IMR-90 (cell line): ENCODE data around the gene ATF6B. TPM values are rescaled to one million over a fixed set of nuclear protein-coding genes. Genes with fewer than 3 reads are reported as not detected.
A peak's percentile ranks its signal among the peaks of the same experiment; 100 is the strongest.

ENCODE experiments used
- ATAC-seq: fragments of 200-7000 bp; cut with Tn5 transposase; 2 replicates; pipeline ENCODE4 v1.9.1; 2020; ENCODE audit warnings: low read depth, mild to moderate bottlenecking, moderate library complexity
- BruUV-seq: library from RNA; stranded (reverse); fragments of 400-500 nt; replicated peaks from 2 replicates; lab custom pipeline; 2021; lab: Mats Ljungman, UMichigan
- CTCF ChIA-PET: fragments of 300-600 bp; formaldehyde crosslinking; extraction: SDS; loops from one replicate; lab custom pipeline; 2021; ENCODE audit warnings: antibody characterized with exemption; lab: Yijun Ruan, JAX
- POLR2A ChIA-PET: fragments of 300-600 bp; sonication (Branson Sonifier 250); formaldehyde crosslinking; loops from one replicate; lab custom pipeline; 2022; ENCODE audit warnings: antibody characterized with exemption; ENCODE audit not compliant: unreplicated experiment; lab: Charles Lee
- DNase-seq: peaks from one replicate; pipeline ENCODE4 v3.0.0; 2013
- H2AFZ ChIP-seq: replicated peaks from 2 replicates; pipeline ENCODE3; 2013; ENCODE audit warnings: low read length, mild to moderate bottlenecking; ENCODE audit not compliant: poor library complexity
- H2AK5ac ChIP-seq: 2 replicates; pipeline ENCODE4 v1.6.1; 2013; ENCODE audit warnings: low read depth, low read length, inconsistent platforms
- H2AK9ac ChIP-seq: replicated peaks from 2 replicates; pipeline ENCODE3; 2013; ENCODE audit warnings: mild to moderate bottlenecking, low read depth, low read length, moderate library complexity; ENCODE audit not compliant: poor library complexity
- H2BK120ac ChIP-seq: 2 replicates; pipeline ENCODE4 v1.6.1; 2013; ENCODE audit warnings: low read depth, low read length, inconsistent platforms
- H2BK15ac ChIP-seq: 3 replicates; pipeline ENCODE4 v1.6.1; 2013; ENCODE audit warnings: low read depth, low read length, inconsistent platforms
- H2BK20ac ChIP-seq: 2 replicates; pipeline ENCODE4 v1.6.1; 2013; ENCODE audit warnings: low read depth, mild to moderate bottlenecking, inconsistent platforms, low read length, moderate library complexity
- H2BK5ac ChIP-seq: 2 replicates; pipeline ENCODE4 v1.6.1; 2013; ENCODE audit warnings: mild to moderate bottlenecking, low read depth, low read length, inconsistent platforms; ENCODE audit not compliant: poor library complexity, severe bottlenecking
- H3K14ac ChIP-seq: replicated peaks from 2 replicates; pipeline ENCODE4 v1.6.1; 2013; ENCODE audit warnings: low read depth, low read length, inconsistent platforms
- H3K18ac ChIP-seq: 2 replicates; pipeline ENCODE4 v1.6.1; 2013; ENCODE audit warnings: low read depth, low read length, control low read depth
- H3K23ac ChIP-seq: 2 replicates; pipeline ENCODE4 v1.6.1; 2013; ENCODE audit warnings: low read depth, low read length, inconsistent platforms
- H3K27ac ChIP-seq: 2 replicates; pipeline ENCODE4 v1.5.1; 2013; ENCODE audit warnings: mild to moderate bottlenecking, control low read depth, low read length; ENCODE audit not compliant: insufficient read depth
- H3K27me3 ChIP-seq: 2 replicates; pipeline ENCODE4 v1.6.1; 2013; ENCODE audit warnings: low read length; ENCODE audit not compliant: control insufficient read depth, insufficient read depth
- H3K36me3 ChIP-seq: 2 replicates; pipeline ENCODE4 v1.6.1; 2013; ENCODE audit warnings: low read length, mixed read lengths; ENCODE audit not compliant: control insufficient read depth, insufficient read depth
- H3K4ac ChIP-seq: 2 replicates; pipeline ENCODE4 v1.6.1; 2013; ENCODE audit warnings: low read depth, low read length, inconsistent platforms
- H3K4me1 ChIP-seq: 2 replicates; pipeline ENCODE4 v1.6.1; 2013; ENCODE audit warnings: low read length, mixed read lengths; ENCODE audit not compliant: control insufficient read depth, insufficient read depth
- H3K4me2 ChIP-seq: 2 replicates; pipeline ENCODE4 v1.6.1; 2013; ENCODE audit warnings: low read depth, mild to moderate bottlenecking, control low read depth, low read length, moderate library complexity
- H3K4me3 ChIP-seq: 2 replicates; pipeline ENCODE4 v1.5.1; 2013; ENCODE audit warnings: low read depth, mild to moderate bottlenecking, control low read depth, low read length, moderate library complexity; ENCODE audit not compliant: insufficient read depth
- H3K56ac ChIP-seq: 2 replicates; pipeline ENCODE4 v1.6.1; 2013; ENCODE audit warnings: low read length, inconsistent platforms; ENCODE audit not compliant: insufficient read depth; ENCODE audit errors: extremely low read depth
- H3K79me1 ChIP-seq, 2 experiments: 2 replicates each; pipeline ENCODE4 v1.6.1; 2013; ENCODE audit warnings: low read length in 2 of 2, inconsistent platforms in 1 of 2, low read depth in 1 of 2
- H3K9ac ChIP-seq: 2 replicates; pipeline ENCODE4 v1.6.1; 2013; ENCODE audit warnings: low read depth, low read length, control low read depth
- H3K9me1 ChIP-seq: 2 replicates; pipeline ENCODE4 v1.6.1; 2013; ENCODE audit warnings: low read length, inconsistent platforms; ENCODE audit not compliant: insufficient read depth
- H3K9me3 ChIP-seq: 2 replicates; pipeline ENCODE4 v1.6.1; 2013; ENCODE audit warnings: low read length; ENCODE audit not compliant: control insufficient read depth, insufficient read depth
- H4K20me1 ChIP-seq: 2 replicates; pipeline ENCODE4 v1.6.1; 2013; ENCODE audit warnings: low read length, inconsistent platforms; ENCODE audit not compliant: insufficient read depth
- H4K5ac ChIP-seq: 2 replicates; pipeline ENCODE4 v1.6.1; 2013; ENCODE audit warnings: mild to moderate bottlenecking, low read depth, low read length, control low read depth
- H4K8ac ChIP-seq, 2 experiments: 2 replicates each; pipeline ENCODE4 v1.6.1; 2013; ENCODE audit warnings: low read depth in 2 of 2, low read length in 2 of 2, control low read depth in 1 of 2, inconsistent platforms in 1 of 2
- H4K91ac ChIP-seq: 2 replicates; pipeline ENCODE4 v1.6.1; 2013; ENCODE audit warnings: low read depth, low read length, inconsistent platforms; ENCODE audit not compliant: insufficient read depth
- BHLHE40 ChIP-seq: fragments of 150-350 bp; IDR thresholded peaks from 2 replicates; pipeline ENCODE4 v1.6.1; 2016; ENCODE audit warnings: mild to moderate bottlenecking, low read depth, low read length
- CEBPB ChIP-seq: IDR thresholded peaks from 2 replicates; pipeline ENCODE4 v1.6.1; 2012; ENCODE audit warnings: low read depth, low read length, improper control_type of control experiment
- CHD1 ChIP-seq: IDR thresholded peaks from 2 replicates; pipeline ENCODE4 v1.6.1; 2012; ENCODE audit warnings: low read depth, low read length, improper control_type of control experiment
- CTCF ChIP-seq: conservative IDR thresholded peaks from 2 replicates; pipeline ENCODE4 v1.5.1; 2012; ENCODE audit warnings: mild to moderate bottlenecking, low read depth, low read length, improper control_type of control experiment
- FOS ChIP-seq: fragments of 150-350 bp; IDR thresholded peaks from 2 replicates; pipeline ENCODE4 v1.6.1; 2016; ENCODE audit warnings: low read depth, low read length
- MAFK ChIP-seq: IDR thresholded peaks from 2 replicates; pipeline ENCODE4 v1.6.1; 2012; ENCODE audit warnings: low read depth, low read length, improper control_type of control experiment
- MAZ ChIP-seq: IDR thresholded peaks from 2 replicates; pipeline ENCODE4 v1.6.1; 2012; ENCODE audit warnings: low read depth, mild to moderate bottlenecking, low read length, improper control_type of control experiment, moderate library complexity, borderline replicate concordance
- MXI1 ChIP-seq: IDR thresholded peaks from 2 replicates; pipeline ENCODE4 v1.6.1; 2012; ENCODE audit warnings: low read depth, mild to moderate bottlenecking, low read length, moderate library complexity, borderline replicate concordance
- NFE2L2 ChIP-seq: fragments of 150-350 bp; IDR thresholded peaks from 2 replicates; pipeline ENCODE4 v1.6.1; 2016; ENCODE audit warnings: low read depth, mild to moderate bottlenecking, low read length
- POLR2A ChIP-seq: IDR thresholded peaks from 2 replicates; pipeline ENCODE4 v1.6.1; 2012; ENCODE audit warnings: mild to moderate bottlenecking, low read depth, low read length
- RAD21 ChIP-seq: IDR thresholded peaks from 2 replicates; pipeline ENCODE4 v1.6.1; 2012; ENCODE audit warnings: low read length, improper control_type of control experiment
- RCOR1 ChIP-seq: IDR thresholded peaks from 2 replicates; pipeline ENCODE4 v1.6.1; 2012; ENCODE audit warnings: mild to moderate bottlenecking, low read length, improper control_type of control experiment; ENCODE audit not compliant: insufficient replicate concordance
- RFX5 ChIP-seq: IDR thresholded peaks from 2 replicates; pipeline ENCODE4 v1.8.0; 2012; ENCODE audit warnings: low read depth, mild to moderate bottlenecking, low read length, moderate library complexity
- SMC3 ChIP-seq: fragments of 150-350 bp; IDR thresholded peaks from 2 replicates; pipeline ENCODE4 v1.6.1; 2016; ENCODE audit warnings: low read depth, mild to moderate bottlenecking, antibody characterized with exemption, low read length, moderate library complexity
- USF2 ChIP-seq: fragments of 150-350 bp; IDR thresholded peaks from 2 replicates; pipeline ENCODE4 v1.6.1; 2017; ENCODE audit warnings: mild to moderate bottlenecking, antibody characterized with exemption, low read length, low read depth
- WGBS, 2 experiments: methylation state at CpG; one replicate each; pipeline versions ENCODE4 v1.1.5 to v1.1.7; 2013; ENCODE audit warnings: missing lambda C conversion rate in 2 of 2; ENCODE audit not compliant: insufficient read length in 1 of 2; ENCODE audit errors: extremely low coverage in 2 of 2; 5-methylcytosine and 5-hydroxymethylcytosine counted together
- dilution Hi-C: fragments of 300-500 bp; cut with HindIII; formaldehyde crosslinking; loops from one replicate; pipeline ENCODE4 v1.14.3; 2018; ENCODE audit warnings: low sequenced_read_pairs; ENCODE audit not compliant: unreplicated experiment
- in situ Hi-C: fragments of 300-500 bp; cut with MboI; formaldehyde crosslinking; loops from 3 replicates; pipeline ENCODE4 v1.14.3; 2019; ENCODE audit warnings: low sequenced_read_pairs, inconsistent platforms, mixed read lengths
- intact Hi-C: fragments of 100-400 bp; cut with micrococcal nuclease; formaldehyde crosslinking; loops from 2 replicates; pipeline ENCODE4 v1.10.0; 2022
- polyA plus RNA-seq, 3 experiments: library from polyadenylated mRNA; depleted of rRNA; stranded (reverse); fragments of >200 nt; gene quantifications; 2 replicates each; pipeline ENCODE4 v1.2.3, GENCODE V29; 2012; ENCODE audit warnings: low replicate concordance in 1 of 3
- total RNA-seq: library from RNA; depleted of rRNA; stranded (reverse); fragments of >200 nt; gene quantifications from 2 replicates; pipeline ENCODE4 v1.2.3, GENCODE V29; 2012
- TF ChIP-seq, protein P1 (sequence below): fragments of 150-350 bp; IDR thresholded peaks from 2 replicates; pipeline ENCODE4 v1.6.1; 2016; ENCODE audit warnings: low read depth, mild to moderate bottlenecking, low read length, moderate library complexity, borderline replicate concordance

The ATF6B gene
- total and polyA plus RNA-seq, 2 of the 4 experiments (the other 2 are of a cell fraction): 7.9 to 69.6 TPM

- Histone ChIP-seq H3K23ac (no peak overlapping the region), H2BK120ac (no peak overlapping the region), H4K5ac (no peak overlapping the region), H3K9me3 (no peaks in the 10 kb centered on the region), H3K4me2 (no peak overlapping the region), H3K4ac (no peak overlapping the region), H2BK5ac (no peak overlapping the region), H3K27me3 (peaks cover 56% of the 10 kb centered on the region), H4K91ac (no peak overlapping the region; the same call in 1 of the 2 replicates), H2BK15ac (no peak overlapping the region), H3K27ac (no peak overlapping the region), H3K14ac (no peak overlapping the region), H3K79me1 (no peaks in the 10 kb centered on the region), H2AK9ac (no peak overlapping the region), H2BK20ac (no peak overlapping the region), H4K20me1 (peaks cover 7% of the 10 kb centered on the region), H2AFZ (no peak overlapping the region), H3K9ac (no peak overlapping the region), H3K56ac (no peak overlapping the region), H3K4me3 (no peak overlapping the region), H2AK5ac (peak overlapping the region; percentile 65), H3K18ac (no peak overlapping the region; the same call in 1 of the 2 replicates), H3K4me1 (peaks cover 22% of the 10 kb centered on the region), H3K36me3 (no peaks in the 10 kb centered on the region), H4K8ac (no peak overlapping the region), H3K9me1 (peaks cover 14% of the 10 kb centered on the region)
- intact Hi-C loops (no loop called here), in situ Hi-C loops (no loop called here), dilution Hi-C loops (no loop called here)
- no TSS peak for BruUV-seq
- CTCF ChIA-PET: no interaction called here
- TF ChIP-seq CTCF: no peak
- no peak for TF ChIP-seq CEBPB
- no peak for TF ChIP-seq RAD21
- TF ChIP-seq MXI1: no peak
- no peak for TF ChIP-seq NFE2L2
- TF ChIP-seq CHD1: no peak
- TF ChIP-seq MAZ: no peak
- TF ChIP-seq BHLHE40: no peak
- TF ChIP-seq RCOR1: no peak
- no peak for TF ChIP-seq POLR2A
- no peak for TF ChIP-seq MAFK
- TF ChIP-seq USF2: no peak
- TF ChIP-seq, protein P1, sequence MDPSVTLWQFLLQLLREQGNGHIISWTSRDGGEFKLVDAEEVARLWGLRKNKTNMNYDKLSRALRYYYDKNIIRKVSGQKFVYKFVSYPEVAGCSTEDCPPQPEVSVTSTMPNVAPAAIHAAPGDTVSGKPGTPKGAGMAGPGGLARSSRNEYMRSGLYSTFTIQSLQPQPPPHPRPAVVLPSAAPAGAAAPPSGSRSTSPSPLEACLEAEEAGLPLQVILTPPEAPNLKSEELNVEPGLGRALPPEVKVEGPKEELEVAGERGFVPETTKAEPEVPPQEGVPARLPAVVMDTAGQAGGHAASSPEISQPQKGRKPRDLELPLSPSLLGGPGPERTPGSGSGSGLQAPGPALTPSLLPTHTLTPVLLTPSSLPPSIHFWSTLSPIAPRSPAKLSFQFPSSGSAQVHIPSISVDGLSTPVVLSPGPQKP: no peak
- no peak for TF ChIP-seq RFX5
- TF ChIP-seq FOS: no peak
- no peak for TF ChIP-seq SMC3
- no peak for ATAC-seq
- WGBS, 2 experiments: 100% methylated on average over 1 of the region's 17 CpGs; no CpG with 5 or more reads in 1 of the 2 experiments
- POLR2A ChIA-PET: no interaction called here
- no peak for DNase-seq
These were observed 42.1 kb downstream of the ATF6B start for GRCh38 chr6:32085759-32086459.
